Lower leg skin (tissue), 4 donors: ENCODE data around the gene NDUFA3. TPM values are rescaled to one million over a fixed set of nuclear protein-coding genes. Genes with fewer than 3 reads are reported as not detected.

Experiments used
- DNase-seq, 2 donors: peaks; one replicate each; pipeline ENCODE4 v3.0.0-alpha.2; 2019; ENCODE audit warnings: low spot score in 2 of 2
- H3K4me3 ChIP-seq: fragments of 200-600 bp; sonication (generic); 2 replicates; pipeline ENCODE4 v1.5.1; 2017; ENCODE audit warnings: mild to moderate bottlenecking, low read depth; ENCODE audit not compliant: poor library complexity, severe bottlenecking
- POLR2A ChIP-seq, 2 donors: fragments of 450-650 bp; IDR thresholded peaks; one replicate each; pipeline ENCODE4 v1.6.1; 2016 to 2017; ENCODE audit warnings: antibody characterized with exemption in 2 of 2, mild to moderate bottlenecking in 1 of 2, moderate library complexity in 1 of 2
- WGBS, 2 donors: methylation state at CpG; one replicate each; pipeline ENCODE4 v1.1.5; 2018; 5-methylcytosine and 5-hydroxymethylcytosine counted together
- intact Hi-C: fragments of 100-400 bp; cut with DNase I; formaldehyde crosslinking; loops from one replicate; pipeline ENCODE4 v1.15.0; 2023; ENCODE audit warnings: low total_unique reads
- total RNA-seq, 4 donors: library from RNA; depleted of rRNA; stranded (reverse); fragments of >200 nt; gene quantifications; one replicate each; pipeline ENCODE4 v1.1.0, GENCODE V29; 2016
- TF ChIP-seq, protein P1 (sequence below), 3 donors: fragments of 450-650 bp; IDR thresholded peaks; one replicate each; pipeline ENCODE4 v1.5.1; 2016; ENCODE audit warnings: antibody characterized with exemption in 3 of 3, mild to moderate bottlenecking in 3 of 3, moderate library complexity in 2 of 3

NDUFA3 gene
- total RNA-seq, 4 donors from 2014 or later: 2.7 to 39.4 (median 30.2) TPM

DNA sequence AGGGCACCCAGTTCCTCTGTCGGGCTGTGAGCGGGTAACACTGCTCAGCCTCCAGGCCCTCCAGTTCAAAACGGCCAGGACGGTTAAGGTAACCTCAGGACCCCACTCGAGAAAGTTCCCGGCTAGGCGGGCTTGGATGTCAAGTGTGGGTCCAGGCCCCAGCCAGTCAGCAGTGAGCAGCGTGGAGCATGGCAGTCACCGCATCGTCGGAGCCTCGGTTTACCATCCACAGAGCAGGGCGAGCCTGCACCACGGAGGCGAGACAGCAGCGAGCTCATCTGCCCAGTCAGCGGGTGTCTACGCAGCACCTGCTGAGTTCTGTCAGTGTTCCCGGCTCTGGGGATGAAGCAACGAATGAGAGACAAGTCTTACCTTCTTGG is 27.0 kb downstream of the NDUFA3 start:
- intact Hi-C loops: no loop called here
- 96 to 98% methylated on average over 15 to 20 of the region's 20 CpGs for WGBS, 2 donors
- TF ChIP-seq POLR2A (IDR thresholded peaks at IDR 0.05): no peak
- TF ChIP-seq, protein P1, sequence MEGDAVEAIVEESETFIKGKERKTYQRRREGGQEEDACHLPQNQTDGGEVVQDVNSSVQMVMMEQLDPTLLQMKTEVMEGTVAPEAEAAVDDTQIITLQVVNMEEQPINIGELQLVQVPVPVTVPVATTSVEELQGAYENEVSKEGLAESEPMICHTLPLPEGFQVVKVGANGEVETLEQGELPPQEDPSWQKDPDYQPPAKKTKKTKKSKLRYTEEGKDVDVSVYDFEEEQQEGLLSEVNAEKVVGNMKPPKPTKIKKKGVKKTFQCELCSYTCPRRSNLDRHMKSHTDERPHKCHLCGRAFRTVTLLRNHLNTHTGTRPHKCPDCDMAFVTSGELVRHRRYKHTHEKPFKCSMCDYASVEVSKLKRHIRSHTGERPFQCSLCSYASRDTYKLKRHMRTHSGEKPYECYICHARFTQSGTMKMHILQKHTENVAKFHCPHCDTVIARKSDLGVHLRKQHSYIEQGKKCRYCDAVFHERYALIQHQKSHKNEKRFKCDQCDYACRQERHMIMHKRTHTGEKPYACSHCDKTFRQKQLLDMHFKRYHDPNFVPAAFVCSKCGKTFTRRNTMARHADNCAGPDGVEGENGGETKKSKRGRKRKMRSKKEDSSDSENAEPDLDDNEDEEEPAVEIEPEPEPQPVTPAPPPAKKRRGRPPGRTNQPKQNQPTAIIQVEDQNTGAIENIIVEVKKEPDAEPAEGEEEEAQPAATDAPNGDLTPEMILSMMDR (IDR thresholded peaks at IDR 0.05): no peak

DNA sequence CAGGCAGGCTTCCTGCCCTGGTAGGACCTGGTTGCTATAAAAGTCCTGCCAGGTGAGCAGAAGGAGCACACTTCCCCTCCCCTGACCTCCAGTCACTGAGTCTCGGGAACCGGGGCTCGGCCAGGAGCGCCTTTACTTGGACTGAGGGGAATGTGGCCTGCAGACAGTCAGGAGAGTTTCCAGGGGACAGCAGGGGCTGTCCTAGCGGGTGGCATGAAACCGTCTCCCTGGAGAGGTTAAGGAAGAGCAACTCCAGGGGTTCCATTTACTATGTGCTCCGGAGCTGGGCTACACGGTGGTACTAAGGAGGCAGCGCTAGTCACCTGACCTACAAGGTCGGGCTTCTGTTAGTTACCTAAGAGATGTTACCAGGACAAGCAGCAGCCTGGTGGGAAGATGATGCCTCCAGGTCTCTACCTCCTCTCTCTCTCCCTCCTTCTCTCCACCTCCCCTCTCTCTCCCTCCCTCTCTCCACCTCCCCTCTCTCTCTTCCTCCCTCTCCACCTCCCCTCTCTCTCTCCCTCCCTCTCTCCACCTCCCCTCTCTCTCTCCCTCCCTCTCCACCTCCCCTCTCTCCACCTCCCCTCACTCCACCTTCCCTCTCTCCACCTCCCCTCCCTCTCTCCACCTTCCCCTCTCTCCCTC is 30.8 kb downstream of the NDUFA3 start:
- intact Hi-C loops: no loop called here
- 59 to 60% methylated on average over 8 to 10 of the region's 10 CpGs for WGBS, 2 donors
- DNase-seq: no peak
- no peak overlapping the region for H3K4me3 ChIP-seq
- TF ChIP-seq POLR2A (IDR thresholded peaks at IDR 0.05): no peak
- TF ChIP-seq, protein P1 (IDR thresholded peaks at IDR 0.05): no peak

More for the DNA sequence above, 27.0 kb downstream of the NDUFA3 start:
- DNase-seq: no peak
- no peak overlapping the region for H3K4me3 ChIP-seq

DNA sequence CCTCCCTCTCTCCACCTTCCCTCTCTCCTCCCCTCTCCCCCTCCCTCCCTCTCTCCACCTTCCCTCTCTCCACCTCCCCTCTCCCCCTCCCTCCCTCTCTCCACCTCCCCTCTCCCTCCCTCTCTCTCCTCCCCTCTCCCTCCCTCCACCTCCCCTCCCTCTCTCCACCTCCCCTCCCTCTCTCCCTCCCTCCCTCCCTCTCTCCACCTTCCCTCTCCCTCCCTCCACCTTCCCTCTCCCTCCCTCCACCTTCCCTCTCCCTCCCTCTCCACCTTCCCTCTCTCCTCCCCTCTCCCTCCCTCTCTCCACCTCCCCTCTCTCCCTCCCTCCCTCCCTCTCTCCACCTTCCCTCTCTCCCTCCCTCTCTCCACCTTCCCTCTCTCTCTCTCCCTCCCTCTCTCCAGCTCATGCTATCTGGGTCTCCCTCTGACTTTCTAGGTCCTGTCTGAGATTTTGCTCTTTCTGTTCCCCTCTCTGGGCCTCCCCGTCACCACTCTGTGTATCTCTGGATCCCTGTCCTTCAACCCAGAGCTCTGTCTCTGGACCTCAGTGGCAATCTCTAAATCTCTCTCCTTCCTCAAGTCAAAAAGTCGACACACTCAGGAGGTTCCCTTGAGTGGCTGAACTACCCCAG is 31.4 kb downstream of the NDUFA3 start:
- H3K4me3 ChIP-seq: no peak overlapping the region
- intact Hi-C loops: no loop called here
- 41 to 64% methylated on average over 2 of the region's 2 CpGs for WGBS, 2 donors
- DNase-seq: no peak
- TF ChIP-seq, protein P1 (IDR thresholded peaks at IDR 0.05): no peak
- TF ChIP-seq POLR2A (IDR thresholded peaks at IDR 0.05): no peak

DNA sequence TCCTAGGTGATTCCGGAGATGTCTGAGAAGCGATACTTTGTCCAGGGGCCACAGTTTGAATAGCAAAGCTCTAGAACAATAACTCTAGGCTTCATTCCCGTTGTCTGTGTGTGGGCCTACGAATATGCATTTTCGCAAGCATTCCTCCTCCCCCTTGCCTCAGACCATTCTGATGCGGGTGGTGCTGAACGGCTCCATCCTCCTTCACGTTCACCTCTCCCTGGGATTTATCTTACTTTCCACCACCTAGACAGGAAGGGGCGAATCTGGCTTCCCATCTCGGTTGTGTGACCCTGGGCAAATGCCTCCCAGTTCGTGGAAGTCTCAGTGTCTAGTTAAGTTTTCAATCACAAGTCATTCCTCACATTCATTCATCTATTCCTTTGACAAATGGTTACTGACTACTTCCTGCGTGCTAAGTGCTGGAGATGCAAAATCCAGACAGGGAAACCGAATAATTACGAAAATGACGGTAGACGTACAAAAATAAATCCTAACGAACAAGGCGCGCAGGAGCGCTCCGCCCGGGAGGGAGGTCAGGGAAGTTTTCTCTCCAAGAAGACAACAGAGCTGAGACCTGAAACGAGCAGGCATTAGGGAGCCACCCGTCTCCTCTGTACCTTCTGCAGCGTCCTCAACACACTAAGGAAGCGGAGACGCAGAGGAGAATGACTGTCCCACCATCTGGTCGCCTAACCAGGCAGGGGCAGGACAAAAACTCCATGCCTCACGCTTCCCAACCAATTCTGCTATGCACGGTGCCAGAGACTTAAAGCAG is 33.6 kb downstream of the NDUFA3 start:
- intact Hi-C loops: no loop called here
- no peak for TF ChIP-seq POLR2A (IDR thresholded peaks at IDR 0.05)

DNA sequence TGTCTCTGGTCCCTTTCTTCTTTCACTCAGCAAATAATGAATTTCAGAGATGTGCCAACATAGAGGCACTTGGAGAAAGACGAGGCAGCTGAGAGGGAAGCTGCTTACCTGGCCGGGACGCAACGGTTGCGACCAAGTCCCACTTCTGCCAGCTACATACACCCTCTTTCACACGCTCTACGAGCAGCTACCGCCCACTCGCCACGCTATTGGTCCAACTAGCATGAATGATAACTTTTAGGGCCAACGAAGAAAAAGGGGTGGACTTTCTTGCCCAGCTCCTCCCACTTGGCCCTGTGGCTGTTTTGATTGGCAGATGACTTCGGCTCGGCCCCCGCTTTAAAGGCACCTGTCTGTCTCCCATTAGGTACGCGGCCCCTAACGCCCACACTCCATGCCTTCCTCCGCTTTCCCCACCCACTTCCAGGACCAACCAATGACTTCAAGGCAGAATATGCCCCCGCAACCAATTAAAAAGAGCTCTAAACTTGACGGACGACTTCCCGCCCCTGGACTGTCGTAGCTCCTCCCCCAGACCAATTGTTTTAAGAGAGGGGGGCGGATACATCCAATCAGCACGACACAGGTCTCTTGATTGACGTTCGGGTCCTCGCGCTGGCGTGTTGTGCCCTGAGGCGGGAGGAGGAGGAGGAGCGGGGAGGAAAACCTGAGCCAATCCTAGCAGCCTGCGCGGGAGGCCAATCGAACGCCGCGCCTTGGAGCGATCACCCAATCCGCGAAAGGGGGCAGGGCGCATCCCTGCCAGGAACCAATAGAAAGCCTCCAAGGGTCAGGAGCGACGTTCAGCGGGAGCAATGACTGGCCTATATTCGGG is 34.4 kb downstream of the NDUFA3 start:
- no peak overlapping the region for H3K4me3 ChIP-seq
- intact Hi-C loops: no loop called here
- 1% methylated on average over 46 of the region's 46 CpGs for WGBS, 2 donors
- TF ChIP-seq, protein P1 (IDR thresholded peaks at IDR 0.05): no peak
- no peak for TF ChIP-seq POLR2A (IDR thresholded peaks at IDR 0.05)
- DNase-seq: peak; percentile 100

More for the DNA sequence above, 33.6 kb downstream of the NDUFA3 start:
- no peak overlapping the region for H3K4me3 ChIP-seq
- no peak for DNase-seq
- WGBS, 2 donors: 4 to 5% methylated on average over 30 of the region's 30 CpGs
